ENCODE results near the gene FBL. TPM values are rescaled to one million over a fixed set of nuclear protein-coding genes. Genes with fewer than 3 reads are reported as not detected.

The FBL gene
- total RNA-seq, 1 donor from 2014 or later, result 132 TPM

GRCh38 chr19:39846678-39847486, 703 bp upstream of the FBL start:
- intact Hi-C loops (cut with DNase I), result loop anchor here (10.0 kb wide), 2 partner anchors 82 to 312 kb away; partner anchors contain the start of gene EID2B
- DNase-seq (ENCODE audit: low spot score) (no peak), ATAC-seq (no peak)

- intact Hi-C loops (cut with DNase I), result loop anchor here (10.0 kb wide), 2 partner anchors 81 to 311 kb away; partner anchors contain the start of gene EID2B
- DNase-seq (ENCODE audit: low spot score) (peak; percentile 63), ATAC-seq (peak; percentile 35)
These were observed 621 bp downstream of the FBL start for GRCh38 chr19:39845584-39845932.

DNA sequence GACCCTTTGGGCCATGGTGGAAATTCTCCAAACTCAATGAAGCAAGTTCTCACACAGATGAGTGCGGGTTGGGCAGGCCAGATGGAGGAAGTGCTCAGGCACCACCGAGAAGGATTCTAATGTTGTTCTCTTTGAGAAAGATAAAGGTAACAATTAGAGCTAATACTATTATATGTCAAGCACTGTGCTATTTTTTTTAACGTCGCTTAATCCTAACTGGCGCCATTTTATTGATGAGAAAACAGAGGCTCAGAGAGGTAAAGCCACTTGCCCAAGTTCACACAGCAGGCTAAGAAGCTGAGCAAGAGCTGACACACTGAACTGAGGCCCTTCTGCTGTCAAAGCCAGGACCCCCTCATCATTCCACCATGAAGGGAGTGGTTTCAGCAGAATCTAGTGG, 1.0 kb downstream of the FBL start:
- intact Hi-C loops (cut with DNase I), result loop anchor here (10.0 kb wide), 2 partner anchors 80 to 310 kb away; partner anchors contain the start of gene EID2B
- ATAC-seq (no peak), DNase-seq (ENCODE audit: low spot score) (no peak)

- intact Hi-C loops (cut with DNase I), result loop anchor here (10.0 kb wide), 2 partner anchors 79 to 309 kb away; partner anchors contain the start of gene EID2B
- ATAC-seq, result no peak
- no peak for DNase-seq (ENCODE audit: low spot score)
These were observed 2.0 kb downstream of the FBL start for GRCh38 chr19:39843919-39844793.

DNA sequence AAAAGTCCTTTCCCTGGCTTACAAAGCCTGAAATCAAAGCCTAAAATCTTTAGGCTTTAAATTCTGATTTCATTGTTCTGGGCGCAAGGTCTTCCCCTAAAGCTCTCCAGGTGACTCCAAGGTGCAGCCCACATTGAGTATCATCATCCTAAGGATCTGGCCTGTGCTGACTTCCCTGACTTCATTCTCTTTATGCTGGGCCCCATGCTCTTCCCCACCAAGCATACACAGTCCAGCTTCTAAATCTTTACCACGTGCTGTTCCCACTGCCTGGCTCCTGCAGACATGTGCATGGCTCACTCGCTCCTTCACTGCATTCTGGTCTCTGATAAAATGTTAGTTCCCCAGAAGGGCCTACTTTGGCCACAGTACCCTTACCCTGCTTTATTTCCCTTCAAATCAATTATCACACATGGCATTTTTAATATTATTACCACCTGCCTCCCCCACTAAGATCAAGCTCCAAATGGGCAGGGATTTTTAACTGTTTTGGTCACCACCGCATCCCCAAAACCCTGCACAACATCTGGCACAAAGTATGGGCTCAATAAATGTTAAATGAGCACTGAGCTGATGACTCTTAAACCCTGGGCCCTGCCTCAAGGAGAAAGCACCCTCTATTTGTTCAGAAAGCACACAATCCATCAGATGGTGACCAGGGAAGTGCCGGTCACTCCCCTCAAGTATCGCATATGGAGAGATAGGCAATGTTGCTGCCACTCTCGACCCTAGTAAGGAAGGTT, 3.3 kb downstream of the FBL start:
- intact Hi-C loops (cut with DNase I), result loop anchor here (10.0 kb wide), 2 partner anchors 78 to 308 kb away; partner anchors contain the start of gene EID2B
- ATAC-seq, result no peak
- DNase-seq (ENCODE audit: low spot score), result no peak

DNA sequence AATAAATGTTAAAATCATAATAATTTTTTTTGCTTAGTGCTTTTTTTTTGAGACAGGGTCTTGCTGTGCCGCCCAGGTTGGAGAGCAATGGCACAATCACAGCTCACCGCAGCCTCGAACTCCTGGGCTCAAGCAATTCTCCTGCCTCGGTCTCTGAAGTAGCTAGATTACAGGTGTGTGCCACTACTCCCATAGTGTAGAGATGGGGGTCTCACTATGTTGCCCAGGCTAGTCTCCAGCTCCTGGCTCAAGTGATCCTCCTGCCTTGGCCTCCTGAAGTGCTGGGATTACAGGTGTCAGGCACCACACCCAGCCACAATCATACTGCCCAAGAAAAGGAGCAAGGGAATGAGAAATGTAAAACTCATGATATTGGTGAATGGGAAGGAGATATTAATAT, 5.1 kb downstream of the FBL start:
- ATAC-seq, result no peak
- intact Hi-C loops (cut with DNase I), result loop anchor here (10.0 kb wide), 2 partner anchors 76 to 306 kb away; partner anchors contain the start of gene EID2B
- no peak for DNase-seq (ENCODE audit: low spot score)

- ATAC-seq, result no peak
- no peak for DNase-seq (ENCODE audit: low spot score)
- intact Hi-C loops (cut with DNase I), result loop anchor here (10.0 kb wide), 2 partner anchors 76 to 306 kb away; partner anchors contain the start of gene EID2B
These were observed 5.7 kb downstream of the FBL start for GRCh38 chr19:39840492-39840891.

DNA sequence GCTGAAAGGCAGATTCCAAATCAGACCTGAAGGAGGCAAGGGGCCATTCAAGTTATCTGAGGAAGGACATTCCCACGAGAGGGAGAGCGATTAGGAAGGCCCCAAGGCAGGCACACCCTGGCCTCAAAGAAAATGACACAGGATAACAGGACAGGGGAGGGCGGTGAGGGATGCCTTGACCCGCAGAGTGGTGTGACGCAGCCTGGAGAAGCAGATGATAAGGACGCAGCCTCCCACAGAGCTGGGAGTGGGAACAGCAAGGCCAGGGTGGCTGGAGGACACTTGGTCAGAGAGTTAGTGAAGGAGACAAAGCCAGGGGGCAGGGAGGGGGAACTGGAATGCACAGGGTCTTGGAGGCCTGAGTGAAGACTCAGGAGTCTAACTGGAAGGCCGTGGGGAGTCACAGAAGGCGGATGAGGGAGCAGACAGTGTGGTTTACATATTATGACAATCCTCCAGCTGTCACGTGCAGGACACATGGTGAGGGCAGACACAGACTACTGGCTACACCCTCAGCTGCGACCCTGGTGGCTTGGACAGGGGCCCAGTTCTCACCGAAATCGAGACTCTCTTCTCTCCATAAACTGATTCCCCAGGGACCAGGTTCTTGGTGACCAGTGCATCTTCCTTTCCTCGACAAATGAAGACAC, 6.4 kb downstream of the FBL start:
- no peak for DNase-seq (ENCODE audit: low spot score)
- intact Hi-C loops (cut with DNase I), result loop anchor here (10.0 kb wide), 2 partner anchors 75 to 305 kb away; partner anchors contain the start of gene EID2B
- no peak for ATAC-seq

DNA sequence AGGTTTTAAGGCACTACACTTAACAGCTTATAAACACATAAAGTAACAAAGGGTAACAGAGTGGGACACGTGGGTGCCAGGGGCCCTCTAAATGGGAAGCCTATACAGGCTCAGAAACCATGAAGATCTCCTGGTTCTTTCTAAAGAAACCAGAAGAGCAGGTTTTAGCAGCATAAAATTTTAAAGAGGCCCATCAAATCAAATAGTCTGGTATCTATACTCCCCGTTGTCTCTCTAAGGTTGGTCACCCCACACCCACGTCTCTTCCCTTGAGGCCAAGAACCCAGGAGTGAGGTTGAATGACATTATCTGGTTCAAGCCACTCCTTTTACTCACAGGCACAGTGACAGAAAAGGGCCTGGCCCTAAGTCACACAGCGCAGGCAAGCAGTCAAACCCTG, 7.6 kb downstream of the FBL start:
- ATAC-seq, result no peak
- intact Hi-C loops (cut with DNase I), result no loop called here
- no peak for DNase-seq (ENCODE audit: low spot score)

DNA sequence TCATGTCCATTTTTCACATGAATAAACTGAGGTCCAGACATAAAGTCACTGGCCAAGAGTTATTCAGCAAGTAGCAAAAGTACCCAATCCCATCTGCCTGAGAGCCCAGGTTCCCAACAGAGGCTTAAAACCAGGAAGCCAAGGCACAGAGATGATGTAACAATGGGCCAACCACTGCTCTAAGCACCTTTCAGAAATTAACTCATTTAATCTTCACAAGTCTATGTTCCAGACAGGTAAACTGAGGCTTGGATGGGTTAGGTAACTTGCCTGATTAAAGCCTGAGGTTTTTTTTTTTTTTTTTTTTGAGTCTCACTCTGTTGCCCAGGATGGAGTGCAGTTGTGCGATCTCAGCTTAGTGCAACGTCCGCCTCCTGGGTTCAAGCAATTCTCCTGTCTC, 8.2 kb downstream of the FBL start:
- ATAC-seq (no peak), DNase-seq (ENCODE audit: low spot score) (no peak)
- intact Hi-C loops (cut with DNase I), result no loop called here

DNA sequence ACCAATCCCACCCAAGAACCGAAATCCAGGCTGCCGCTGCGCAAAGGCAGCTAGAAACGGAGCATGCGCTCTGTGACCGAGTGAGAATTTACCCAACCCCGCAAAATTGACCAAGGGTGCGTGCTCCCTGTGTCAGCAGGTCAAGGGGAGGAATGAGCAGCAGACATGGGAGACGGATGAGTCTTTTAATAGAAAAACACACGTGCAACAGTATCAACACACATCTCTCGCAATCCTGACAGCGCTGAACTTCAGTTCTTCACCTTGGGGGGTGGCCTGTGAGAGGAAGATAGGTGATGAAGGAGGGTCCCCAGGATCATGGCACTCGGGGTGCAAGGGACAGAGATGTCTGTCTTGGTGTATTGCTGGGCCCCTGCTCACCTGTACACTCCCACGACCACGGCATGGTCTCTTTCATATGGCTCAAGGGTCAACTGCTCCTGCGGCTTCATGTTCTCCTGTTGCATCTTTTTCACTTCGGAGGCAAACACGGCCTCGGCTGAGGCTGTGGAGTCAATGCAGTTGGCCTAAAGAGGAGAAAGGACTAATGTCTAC, 11.8 kb downstream of the FBL start:
- DNase-seq (ENCODE audit: low spot score) (no peak), ATAC-seq (peak; percentile 1)
- intact Hi-C loops (cut with DNase I), result no loop called here

- peak; percentile 98 for ATAC-seq
- DNase-seq (ENCODE audit: low spot score), result peak; percentile 99
- intact Hi-C loops (cut with DNase I), result no loop called here
These were observed 12.5 kb downstream of the FBL start, which contains the start of gene DYRK1B for GRCh38 chr19:39833464-39834286. Gene DYRK1B, minus strand, starts transcription at chr19:39834162. Its CDS starts 2,295 bp downstream, at chr19:39831867.

DNA sequence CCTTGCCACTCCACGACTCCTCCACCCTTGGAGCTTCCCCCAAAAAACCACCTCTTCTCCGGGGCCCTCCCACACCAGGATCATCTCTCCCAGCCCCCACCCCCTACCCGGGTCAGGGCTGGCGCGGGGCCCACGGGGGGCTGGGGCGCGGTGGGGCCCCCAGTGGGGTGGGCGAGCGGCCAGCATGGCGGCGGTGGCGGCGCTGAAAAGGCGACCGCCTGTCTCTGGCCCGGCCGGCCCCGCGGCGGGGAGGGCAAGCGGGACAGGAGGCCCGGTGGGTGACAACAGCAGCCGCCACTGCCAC, 13.1 kb downstream of the FBL start:
- DNase-seq (ENCODE audit: low spot score) (no peak), ATAC-seq (no peak)
- intact Hi-C loops (cut with DNase I), result no loop called here

DNA sequence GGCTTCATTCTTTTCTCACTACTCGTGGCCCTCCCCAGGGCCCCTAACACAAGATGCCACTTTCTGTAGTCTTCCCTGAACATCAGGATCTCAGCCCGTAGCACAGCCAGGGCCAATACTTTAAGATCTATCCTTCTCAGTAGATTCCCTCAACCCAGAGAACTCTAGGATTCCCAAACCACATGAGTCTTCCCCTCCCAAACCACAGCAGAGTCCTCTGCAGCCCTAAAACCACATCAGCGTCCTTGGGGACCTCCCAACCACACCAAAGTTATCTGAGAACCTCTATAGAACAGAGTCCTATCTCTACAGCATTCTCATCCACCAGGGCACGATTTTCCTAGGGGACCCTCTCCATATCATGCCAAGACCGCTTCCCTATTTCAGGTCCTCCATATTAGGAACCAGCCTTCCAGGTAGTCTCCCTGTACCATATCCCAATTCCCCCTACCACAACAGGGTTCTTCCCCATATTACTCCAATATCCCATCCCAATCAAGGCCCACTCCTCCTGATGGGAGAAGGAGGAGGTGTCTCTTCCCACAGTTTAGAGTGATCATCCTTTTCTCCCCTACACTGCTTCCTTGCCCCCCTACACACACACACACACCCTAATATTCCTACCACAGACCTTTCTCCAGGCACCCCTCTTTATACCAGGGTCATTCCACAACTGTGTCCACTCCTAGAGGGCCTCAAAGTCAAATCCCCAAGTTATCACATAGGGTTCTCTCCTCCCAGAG, 13.7 kb downstream of the FBL start:
- DNase-seq (ENCODE audit: low spot score) (peak; percentile 8), ATAC-seq (no peak)
- intact Hi-C loops (cut with DNase I), result no loop called here

DNA sequence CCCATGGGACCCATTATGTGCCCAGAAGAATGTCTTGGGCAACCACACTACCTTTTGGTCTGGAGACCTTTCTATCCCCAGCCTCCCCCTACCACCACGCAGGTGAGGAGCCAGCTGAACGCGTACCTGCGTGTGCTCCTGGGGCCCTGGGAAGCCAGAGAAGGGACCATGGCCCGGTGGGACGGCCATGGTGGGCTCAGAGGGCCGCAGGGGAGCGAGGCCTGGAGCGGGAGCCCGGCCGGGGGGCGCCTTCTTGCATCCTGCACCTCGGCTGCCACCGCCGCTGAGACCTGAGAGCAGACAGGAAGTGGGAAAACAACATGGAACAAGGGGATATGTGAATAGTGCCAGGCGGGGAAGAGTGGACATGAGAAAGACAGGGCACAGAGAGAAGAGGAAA, 14.5 kb downstream of the FBL start:
- DNase-seq (ENCODE audit: low spot score), result peak; percentile 55

DNA sequence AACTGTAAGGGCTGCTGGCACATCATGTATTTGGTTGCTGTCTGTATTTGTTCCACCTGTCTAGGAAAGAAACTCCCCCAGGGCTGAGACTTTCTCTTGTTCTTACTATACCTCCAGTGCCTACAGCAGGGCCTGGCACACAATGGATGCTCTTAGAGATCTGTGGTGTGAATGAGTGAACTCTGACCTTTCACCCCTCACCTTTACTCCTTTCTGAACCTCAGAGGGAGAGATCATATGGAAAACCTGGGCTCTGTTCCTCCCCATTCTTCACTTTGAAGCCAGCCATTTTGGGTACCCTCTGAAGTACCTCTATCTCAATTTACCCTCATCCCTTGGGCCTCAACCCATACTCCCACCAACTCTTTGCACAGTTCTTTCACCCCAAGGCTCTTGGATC, 15.3 kb downstream of the FBL start:
- DNase-seq (ENCODE audit: low spot score) (no peak), ATAC-seq (no peak)
- intact Hi-C loops (cut with DNase I), result no loop called here

More for the DNA sequence above, 14.5 kb downstream of the FBL start:
- no peak for ATAC-seq
- intact Hi-C loops (cut with DNase I), result no loop called here

DNA sequence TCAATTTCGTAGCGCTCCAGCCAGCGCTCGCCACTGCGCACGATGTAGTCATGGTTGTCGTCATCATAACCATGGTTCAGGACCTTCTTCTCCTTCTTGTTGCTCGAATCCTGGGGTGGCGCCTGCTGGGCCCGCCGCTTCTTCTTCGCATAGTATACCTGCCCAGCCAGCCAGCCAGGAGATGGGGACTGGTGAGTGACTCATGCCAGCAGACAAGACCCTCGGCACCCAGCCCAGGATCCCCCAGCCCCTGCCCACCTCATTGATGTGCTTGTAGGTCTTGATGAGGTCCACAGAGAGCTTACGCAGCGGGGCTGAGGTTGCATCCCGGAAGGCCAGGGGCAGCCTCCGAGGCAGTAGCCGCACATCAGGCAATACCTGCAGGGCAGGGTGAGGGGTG, 15.8 kb downstream of the FBL start:
- peak; percentile 59 for DNase-seq (ENCODE audit: low spot score)
- intact Hi-C loops (cut with DNase I), result no loop called here
- ATAC-seq, result no peak
